Natural killer cell (primary cell): Measurements from ENCODE around the gene CSPG4. TPM values are rescaled to one million over a fixed set of nuclear protein-coding genes. Genes with fewer than 3 reads are reported as not detected.
"Not testable (repeated sequence)": the region's sequence is repeated elsewhere in the genome, so short reads cannot be mapped to it uniquely, and the experiment has no call there.

ENCODE experiments used
- ATAC-seq, 3 donors: fragments of 150-1000 bp in 2 of 3; fragments of 200-7000 bp in 1 of 3; cut with Tn5 transposase; 1 replicate in 1 of 3; 2 replicates in 2 of 3; pipeline ENCODE4 v1.10.0; 2021; ENCODE audit warnings: mild to moderate bottlenecking in 2 of 3, moderate library complexity in 2 of 3
- DNase-seq, 2 donors: peaks; one replicate each; pipeline versions ENCODE4 v3.0.0 to v3.0.0-alpha.2; 2013 to 2021; ENCODE audit warnings: mixed read lengths in 1 of 2
- H3K27ac ChIP-seq: one replicate; pipeline ENCODE4 v1.5.1; 2013; ENCODE audit warnings: mild to moderate bottlenecking, low read length
- H3K27me3 ChIP-seq: one replicate; pipeline ENCODE4 v1.6.1; 2013; ENCODE audit warnings: low read length; ENCODE audit not compliant: control insufficient read depth, insufficient read depth
- H3K36me3 ChIP-seq: one replicate; pipeline ENCODE4 v1.6.1; 2013; ENCODE audit warnings: low read length; ENCODE audit not compliant: control insufficient read depth, insufficient read depth
- H3K4me1 ChIP-seq: one replicate; pipeline ENCODE4 v1.6.1; 2013; ENCODE audit warnings: low read length; ENCODE audit not compliant: control insufficient read depth, insufficient read depth
- H3K4me3 ChIP-seq: one replicate; pipeline ENCODE4 v1.5.1; 2013; ENCODE audit warnings: low read length
- H3K9me3 ChIP-seq: one replicate; pipeline ENCODE4 v1.6.1; 2013; ENCODE audit warnings: low read length; ENCODE audit not compliant: control insufficient read depth, insufficient read depth
- H3K27ac Mint-ChIP-seq, 2 donors: one replicate each; pipeline ENCODE4 v1.8.0; 2022; ENCODE audit warnings: mild to moderate bottlenecking in 2 of 2, mixed read lengths in 2 of 2, moderate library complexity in 1 of 2
- H3K27me3 Mint-ChIP-seq, 2 donors: one replicate each; pipeline ENCODE4 v1.8.0; 2022; ENCODE audit warnings: low read depth in 2 of 2, mixed read lengths in 2 of 2
- H3K36me3 Mint-ChIP-seq: one replicate; pipeline ENCODE4 v1.8.0; 2022; ENCODE audit warnings: mixed read lengths
- H3K4me1 Mint-ChIP-seq, 2 donors: one replicate each; pipeline ENCODE4 v1.8.0; 2022; ENCODE audit warnings: mixed read lengths in 2 of 2
- H3K4me3 Mint-ChIP-seq: one replicate; pipeline ENCODE4 v1.8.0; 2022; ENCODE audit warnings: mild to moderate bottlenecking, moderate library complexity, mixed read lengths
- H3K9me3 Mint-ChIP-seq, 2 donors: one replicate each; pipeline ENCODE4 v1.8.0; 2022; ENCODE audit warnings: mixed read lengths in 2 of 2
- CTCF ChIP-seq: fragments of 200-600 bp; IDR thresholded peaks from one replicate; pipeline ENCODE4 v1.8.0; 2022; ENCODE audit warnings: antibody characterized with exemption
- WGBS: methylation state at CpG from one replicate; pipeline ENCODE4 v1.1.7; 2013; ENCODE audit warnings: missing lambda C conversion rate; ENCODE audit not compliant: insufficient coverage; 5-methylcytosine and 5-hydroxymethylcytosine counted together
- intact Hi-C: fragments of 100-400 bp; cut with micrococcal nuclease; formaldehyde crosslinking; loops from one replicate; pipeline ENCODE4 v1.14.2; 2022
- total RNA-seq, 4 donors: library from RNA; stranded (reverse); fragments of 120-200 nt in 1 of 4; gene quantifications; one replicate each; pipeline versions ENCODE4 v1.2.3 to v1.2.4, GENCODE V29; 2013 to 2022

The CSPG4 gene
- total RNA-seq, 3 donors from 2014 or later (not counting 1 experiment from before 2014, with no cell fraction given), result 0.05 to 0.09 (median 0.07) TPM

- no peak overlapping the region for H3K4me3 ChIP-seq
- 75% methylated on average over 2 of the region's 2 CpGs for WGBS
- H3K9me3 ChIP-seq, result no peaks in the 10 kb centered on the region
- Mint-ChIP-seq H3K4me1 (peaks cover 7 to 10% of the 10 kb centered on the region in 2 donors), H3K4me3 (no peak overlapping the region), H3K27me3 (peaks cover 0 to 8% of the 10 kb centered on the region in 2 donors), H3K36me3 (no peaks in the 10 kb centered on the region), H3K9me3 (no peaks in the 10 kb centered on the region), H3K27ac (no peak overlapping the region)
- no peak overlapping the region for H3K27ac ChIP-seq
- TF ChIP-seq CTCF, result no peak
- DNase-seq (no peak), ATAC-seq (no peak)
- H3K27me3 ChIP-seq, result no peaks in the 10 kb centered on the region
- intact Hi-C loops, result no loop called here
- peaks cover 12% of the 10 kb centered on the region for H3K4me1 ChIP-seq
- no peaks in the 10 kb centered on the region for H3K36me3 ChIP-seq
Measured at GRCh38 chr15:75706682-75706954, 6.0 kb downstream of the CSPG4 start.

- WGBS, result 92% methylated on average over 11 of the region's 14 CpGs
- no peak overlapping the region for H3K4me3 Mint-ChIP-seq
- no peak overlapping the region for H3K27ac Mint-ChIP-seq
Measured at GRCh38 chr15:75705854-75706681, 6.6 kb downstream of the CSPG4 start.

GRCh38 chr15:75705375-75705774 is 7.3 kb downstream of the CSPG4 start:
- intact Hi-C loops, H3K9me3 Mint-ChIP-seq, H3K4me3 Mint-ChIP-seq, H3K4me3 ChIP-seq, H3K36me3 Mint-ChIP-seq, ATAC-seq, H3K36me3 ChIP-seq, H3K27ac ChIP-seq, H3K9me3 ChIP-seq, H3K27ac Mint-ChIP-seq, DNase-seq, H3K27me3 ChIP-seq, H3K27me3 Mint-ChIP-seq: not testable (repeated sequence)
- WGBS, result 92% methylated on average over 4 of the region's 5 CpGs
- H3K4me1 Mint-ChIP-seq, result peaks cover 7 to 20% of the 10 kb centered on the region in 2 donors
- peaks cover 24% of the 10 kb centered on the region for H3K4me1 ChIP-seq

More at GRCh38 chr15:75705854-75706681, 6.6 kb downstream of the CSPG4 start:
- peaks cover 0 to 6% of the 10 kb centered on the region in 2 donors for H3K27me3 Mint-ChIP-seq
- no peak overlapping the region for H3K4me3 ChIP-seq
- H3K27me3 ChIP-seq, result no peaks in the 10 kb centered on the region
- no peaks in the 10 kb centered on the region for H3K36me3 ChIP-seq
- intact Hi-C loops, result no loop called here
- H3K36me3 Mint-ChIP-seq, result no peaks in the 10 kb centered on the region
- TF ChIP-seq CTCF, result no peak
- DNase-seq (no peak), ATAC-seq (no peak)
- H3K4me1 Mint-ChIP-seq, result peaks cover 7 to 14% of the 10 kb centered on the region in 2 donors
- peaks cover 18% of the 10 kb centered on the region for H3K4me1 ChIP-seq
- H3K9me3 Mint-ChIP-seq, result no peaks in the 10 kb centered on the region
- H3K9me3 ChIP-seq, result no peaks in the 10 kb centered on the region
- no peak overlapping the region for H3K27ac ChIP-seq

GRCh38 chr15:75704618-75705017 is 8.0 kb downstream of the CSPG4 start:
- no peaks in the 10 kb centered on the region for H3K36me3 Mint-ChIP-seq
- WGBS, result 94% methylated on average over 9 of the region's 9 CpGs

More at GRCh38 chr15:75704618-75705017, 8.0 kb downstream of the CSPG4 start:
- Mint-ChIP-seq H3K27ac (no peak overlapping the region), H3K9me3 (no peaks in the 10 kb centered on the region), H3K4me3 (no peak overlapping the region), H3K4me1 (peaks cover 7 to 25% of the 10 kb centered on the region in 2 donors), H3K27me3 (peaks cover 0 to 3% of the 10 kb centered on the region in 2 donors)
- Histone ChIP-seq H3K9me3 (no peaks in the 10 kb centered on the region), H3K27me3 (no peaks in the 10 kb centered on the region), H3K27ac (no peak overlapping the region), H3K4me3 (no peak overlapping the region), H3K4me1 (peaks cover 32% of the 10 kb centered on the region), H3K36me3 (no peaks in the 10 kb centered on the region)
- DNase-seq (no peak), ATAC-seq (no peak)
- intact Hi-C loops, result no loop called here
- no peak for TF ChIP-seq CTCF
